Liver (tissue), 9 donors: ENCODE results near the gene BDKRB2. TPM values are rescaled to one million over a fixed set of nuclear protein-coding genes. Genes with fewer than 3 reads are reported as not detected.

Source experiments
- DNase-seq: peaks from one replicate; pipeline ENCODE4 v3.0.0-alpha.2; 2017; ENCODE audit warnings: low spot score
- H3K27ac ChIP-seq, 2 donors: one replicate each; pipeline ENCODE4 v1.7.0; 2013; ENCODE audit warnings: inconsistent platforms in 2 of 2, low read length in 2 of 2, control low read depth in 1 of 2, low read depth in 1 of 2, mild to moderate bottlenecking in 1 of 2
- H3K27me3 ChIP-seq, 4 donors: one replicate each; pipeline versions ENCODE4 v1.6.1 to v1.7.0; 2013; ENCODE audit warnings: low read length in 3 of 4, inconsistent platforms in 1 of 4, mild to moderate bottlenecking in 1 of 4, moderate library complexity in 1 of 4; ENCODE audit not compliant: control insufficient read depth in 4 of 4, insufficient read depth in 4 of 4
- H3K36me3 ChIP-seq, 4 donors: one replicate each; pipeline versions ENCODE4 v1.6.1 to v1.7.0; 2013; ENCODE audit warnings: low read length in 3 of 4, mild to moderate bottlenecking in 3 of 4, low read depth in 1 of 4, moderate library complexity in 1 of 4; ENCODE audit not compliant: control insufficient read depth in 4 of 4, insufficient read depth in 3 of 4
- H3K4me1 ChIP-seq, 4 donors: one replicate each; pipeline versions ENCODE4 v1.6.1 to v1.7.0; 2013; ENCODE audit warnings: low read length in 3 of 4, mild to moderate bottlenecking in 3 of 4, moderate library complexity in 1 of 4; ENCODE audit not compliant: control insufficient read depth in 4 of 4, insufficient read depth in 4 of 4
- H3K4me3 ChIP-seq, 3 donors: one replicate each; pipeline versions ENCODE4 v1.6.1 to v1.7.0; 2013; ENCODE audit warnings: low read length in 3 of 3, control low read depth in 1 of 3, low read depth in 1 of 3, mild to moderate bottlenecking in 1 of 3
- H3K9ac ChIP-seq, 2 donors: one replicate each; pipeline ENCODE4 v1.7.0; 2013; ENCODE audit warnings: low read length in 2 of 2, mild to moderate bottlenecking in 2 of 2, moderate library complexity in 2 of 2, control low read depth in 1 of 2, low read depth in 1 of 2
- H3K9me3 ChIP-seq, 4 donors: one replicate each; pipeline versions ENCODE4 v1.6.1 to v1.7.0; 2013; ENCODE audit warnings: low read length in 3 of 4; ENCODE audit not compliant: control insufficient read depth in 4 of 4
- EGR1 ChIP-seq, 2 donors: IDR thresholded peaks; 2 replicates each; pipeline ENCODE4 v1.6.1; 2016 to 2018; ENCODE audit warnings: antibody characterized with exemption in 2 of 2, low read depth in 2 of 2
- FOXA1 ChIP-seq: IDR thresholded peaks from 2 replicates; pipeline ENCODE4 v1.6.1; 2016; ENCODE audit warnings: antibody characterized with exemption
- FOXA2 ChIP-seq: IDR thresholded peaks from 2 replicates; pipeline ENCODE4 v1.6.1; 2016; ENCODE audit warnings: antibody characterized with exemption
- GABPA ChIP-seq, 2 donors: IDR thresholded peaks in 1 of 2; conservative IDR thresholded peaks in 1 of 2; 2 replicates each; pipeline ENCODE4 v1.6.1; 2016; ENCODE audit warnings: antibody characterized with exemption in 2 of 2, mild to moderate bottlenecking in 1 of 2, moderate library complexity in 1 of 2
- HNF4A ChIP-seq, 2 donors: conservative IDR thresholded peaks; 2 replicates each; pipeline ENCODE4 v1.6.1; 2016; ENCODE audit warnings: antibody characterized with exemption in 2 of 2, mild to moderate bottlenecking in 2 of 2
- HNF4G ChIP-seq: IDR thresholded peaks from 2 replicates; pipeline ENCODE4 v1.6.1; 2016; ENCODE audit warnings: antibody characterized with exemption
- JUND ChIP-seq, 2 donors: IDR thresholded peaks; 2 replicates each; pipeline ENCODE4 v1.6.1; 2016; ENCODE audit warnings: antibody characterized with exemption in 2 of 2
- NR2F2 ChIP-seq: IDR thresholded peaks from 2 replicates; pipeline ENCODE4 v1.6.1; 2016; ENCODE audit warnings: antibody characterized with exemption
- RAD21 ChIP-seq, 2 donors: IDR thresholded peaks; 2 replicates each; pipeline ENCODE4 v1.6.1; 2016; ENCODE audit warnings: antibody characterized with exemption in 2 of 2, mild to moderate bottlenecking in 2 of 2
- RXRA ChIP-seq, 2 donors: IDR thresholded peaks; 2 replicates each; pipeline ENCODE4 v1.6.1; 2017 to 2018; ENCODE audit warnings: antibody characterized with exemption in 2 of 2, mild to moderate bottlenecking in 1 of 2
- SP1 ChIP-seq: IDR thresholded peaks from 2 replicates; pipeline ENCODE4 v1.6.1; 2018; ENCODE audit warnings: antibody characterized with exemption, mild to moderate bottlenecking
- TAF1 ChIP-seq: conservative IDR thresholded peaks from 2 replicates; pipeline ENCODE4 v1.6.1; 2016; ENCODE audit warnings: antibody characterized with exemption, mild to moderate bottlenecking
- YY1 ChIP-seq: IDR thresholded peaks from 2 replicates; pipeline ENCODE4 v1.6.1; 2016; ENCODE audit warnings: antibody characterized with exemption, mild to moderate bottlenecking
- WGBS: extraction: QIAGEN DNeasy Blood & Tissue Kit; methylation state at CpG from one replicate; pipeline ENCODE4 v1.1.7; 2013; 5-methylcytosine and 5-hydroxymethylcytosine counted together
- polyA plus RNA-seq, 2 donors: library from polyadenylated mRNA; stranded (reverse) in 1 of 2; unstranded in 1 of 2; fragments of 200-250 nt in 1 of 2; fragments of >200 nt in 1 of 2; fragmentation: Nextera tagmentation in 1 of 2; extraction: Ambion mirVana in 1 of 2; gene quantifications; one replicate each; pipeline versions ENCODE4 v1.2.1 to v1.2.3, GENCODE V29; 2013 to 2015
- total RNA-seq, 2 donors: library from RNA; depleted of rRNA; stranded (reverse); fragments of >200 nt; gene quantifications; one replicate each; pipeline ENCODE4 v1.2.3, GENCODE V29; 2014
- TF ChIP-seq, protein P1 (sequence below): IDR thresholded peaks from 2 replicates; pipeline ENCODE4 v1.6.1; 2016; ENCODE audit warnings: antibody characterized with exemption, mild to moderate bottlenecking
- TF ChIP-seq, protein P2 (sequence below): IDR thresholded peaks from 2 replicates; pipeline ENCODE4 v1.6.1; 2016; ENCODE audit warnings: antibody characterized with exemption
- TF ChIP-seq, protein P3 (sequence below): IDR thresholded peaks from 2 replicates; pipeline ENCODE4 v1.6.1; 2016; ENCODE audit warnings: antibody characterized with exemption
- TF ChIP-seq, protein P4 (sequence below): fragments of 150-350 bp; IDR thresholded peaks from 2 replicates; pipeline ENCODE4 v1.5.1; 2017; ENCODE audit warnings: improper control_type of control experiment, low read depth, low read length; ENCODE audit not compliant: missing input control
- TF ChIP-seq, protein P5 (sequence below): IDR thresholded peaks from 2 replicates; pipeline ENCODE4 v1.6.1; 2016; ENCODE audit warnings: antibody characterized with exemption
- donor health status: healthy.
- donor health status: healthy.
- donor health status: healthy.
- donor health status: healthy.
- donor health status: healthy.

The BDKRB2 gene
- total and polyA plus RNA-seq, 4 donors = 0.10 to 0.25 (median 0.17) TPM

DNA sequence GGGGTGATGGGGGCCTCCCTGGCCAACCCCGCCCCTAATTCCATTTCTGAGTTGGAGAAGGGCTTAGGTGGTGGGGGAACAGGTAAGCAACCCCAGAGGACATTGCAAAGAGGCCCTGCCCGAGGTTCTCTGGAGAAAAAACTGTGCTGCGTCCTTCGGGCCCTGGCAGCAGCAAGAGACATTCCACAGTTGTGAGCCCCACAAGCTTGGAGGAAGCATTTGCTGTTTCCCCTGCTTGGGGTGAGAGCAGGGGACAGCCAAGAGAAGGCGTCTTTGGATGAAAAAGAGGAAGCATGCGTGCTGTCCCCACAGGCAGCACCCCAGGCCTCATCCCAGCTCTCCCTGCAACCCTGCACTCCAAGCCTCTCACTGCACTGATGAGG is 1.3 kb downstream of the BDKRB2 start:
- Histone ChIP-seq H3K4me3 (no peak overlapping the region), H3K36me3 (no peaks in the 10 kb centered on the region), H3K9me3 (no peaks in the 10 kb centered on the region), H3K27ac (no peak overlapping the region), H3K27me3 (peaks cover 0 to 3% (median 0%) of the 10 kb centered on the region in 4 donors), H3K4me1 (peaks cover 4 to 12% (median 7%) of the 10 kb centered on the region in 4 donors), H3K9ac (no peak overlapping the region)
- TF ChIP-seq, protein P1, sequence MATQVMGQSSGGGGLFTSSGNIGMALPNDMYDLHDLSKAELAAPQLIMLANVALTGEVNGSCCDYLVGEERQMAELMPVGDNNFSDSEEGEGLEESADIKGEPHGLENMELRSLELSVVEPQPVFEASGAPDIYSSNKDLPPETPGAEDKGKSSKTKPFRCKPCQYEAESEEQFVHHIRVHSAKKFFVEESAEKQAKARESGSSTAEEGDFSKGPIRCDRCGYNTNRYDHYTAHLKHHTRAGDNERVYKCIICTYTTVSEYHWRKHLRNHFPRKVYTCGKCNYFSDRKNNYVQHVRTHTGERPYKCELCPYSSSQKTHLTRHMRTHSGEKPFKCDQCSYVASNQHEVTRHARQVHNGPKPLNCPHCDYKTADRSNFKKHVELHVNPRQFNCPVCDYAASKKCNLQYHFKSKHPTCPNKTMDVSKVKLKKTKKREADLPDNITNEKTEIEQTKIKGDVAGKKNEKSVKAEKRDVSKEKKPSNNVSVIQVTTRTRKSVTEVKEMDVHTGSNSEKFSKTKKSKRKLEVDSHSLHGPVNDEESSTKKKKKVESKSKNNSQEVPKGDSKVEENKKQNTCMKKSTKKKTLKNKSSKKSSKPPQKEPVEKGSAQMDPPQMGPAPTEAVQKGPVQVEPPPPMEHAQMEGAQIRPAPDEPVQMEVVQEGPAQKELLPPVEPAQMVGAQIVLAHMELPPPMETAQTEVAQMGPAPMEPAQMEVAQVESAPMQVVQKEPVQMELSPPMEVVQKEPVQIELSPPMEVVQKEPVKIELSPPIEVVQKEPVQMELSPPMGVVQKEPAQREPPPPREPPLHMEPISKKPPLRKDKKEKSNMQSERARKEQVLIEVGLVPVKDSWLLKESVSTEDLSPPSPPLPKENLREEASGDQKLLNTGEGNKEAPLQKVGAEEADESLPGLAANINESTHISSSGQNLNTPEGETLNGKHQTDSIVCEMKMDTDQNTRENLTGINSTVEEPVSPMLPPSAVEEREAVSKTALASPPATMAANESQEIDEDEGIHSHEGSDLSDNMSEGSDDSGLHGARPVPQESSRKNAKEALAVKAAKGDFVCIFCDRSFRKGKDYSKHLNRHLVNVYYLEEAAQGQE = no peak
- TF ChIP-seq HNF4G (no peak), JUND (IDR thresholded peaks at IDR 0.05) (no peak), NR2F2 (no peak), FOXA2 (no peak), RAD21 (IDR thresholded peaks at IDR 0.05) (no peak), RXRA (IDR thresholded peaks at IDR 0.05) (no peak), HNF4A (conservative IDR thresholded peaks at IDR 0.05) (no peak), SP1 (no peak), TAF1 (no peak), GABPA (IDR thresholded peaks at IDR 0.05 in 1 of 2, conservative IDR thresholded peaks at IDR 0.05 in 1 of 2) (no peak), EGR1 (IDR thresholded peaks at IDR 0.05; ENCODE audit: low read depth in 2 of 2) (no peak), YY1 (no peak), FOXA1 (no peak)
- TF ChIP-seq, protein P2, sequence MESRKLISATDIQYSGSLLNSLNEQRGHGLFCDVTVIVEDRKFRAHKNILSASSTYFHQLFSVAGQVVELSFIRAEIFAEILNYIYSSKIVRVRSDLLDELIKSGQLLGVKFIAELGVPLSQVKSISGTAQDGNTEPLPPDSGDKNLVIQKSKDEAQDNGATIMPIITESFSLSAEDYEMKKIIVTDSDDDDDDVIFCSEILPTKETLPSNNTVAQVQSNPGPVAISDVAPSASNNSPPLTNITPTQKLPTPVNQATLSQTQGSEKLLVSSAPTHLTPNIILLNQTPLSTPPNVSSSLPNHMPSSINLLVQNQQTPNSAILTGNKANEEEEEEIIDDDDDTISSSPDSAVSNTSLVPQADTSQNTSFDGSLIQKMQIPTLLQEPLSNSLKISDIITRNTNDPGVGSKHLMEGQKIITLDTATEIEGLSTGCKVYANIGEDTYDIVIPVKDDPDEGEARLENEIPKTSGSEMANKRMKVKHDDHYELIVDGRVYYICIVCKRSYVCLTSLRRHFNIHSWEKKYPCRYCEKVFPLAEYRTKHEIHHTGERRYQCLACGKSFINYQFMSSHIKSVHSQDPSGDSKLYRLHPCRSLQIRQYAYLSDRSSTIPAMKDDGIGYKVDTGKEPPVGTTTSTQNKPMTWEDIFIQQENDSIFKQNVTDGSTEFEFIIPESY = no peak
- TF ChIP-seq, protein P3, sequence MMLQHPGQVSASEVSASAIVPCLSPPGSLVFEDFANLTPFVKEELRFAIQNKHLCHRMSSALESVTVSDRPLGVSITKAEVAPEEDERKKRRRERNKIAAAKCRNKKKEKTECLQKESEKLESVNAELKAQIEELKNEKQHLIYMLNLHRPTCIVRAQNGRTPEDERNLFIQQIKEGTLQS = no peak
- TF ChIP-seq, protein P4, sequence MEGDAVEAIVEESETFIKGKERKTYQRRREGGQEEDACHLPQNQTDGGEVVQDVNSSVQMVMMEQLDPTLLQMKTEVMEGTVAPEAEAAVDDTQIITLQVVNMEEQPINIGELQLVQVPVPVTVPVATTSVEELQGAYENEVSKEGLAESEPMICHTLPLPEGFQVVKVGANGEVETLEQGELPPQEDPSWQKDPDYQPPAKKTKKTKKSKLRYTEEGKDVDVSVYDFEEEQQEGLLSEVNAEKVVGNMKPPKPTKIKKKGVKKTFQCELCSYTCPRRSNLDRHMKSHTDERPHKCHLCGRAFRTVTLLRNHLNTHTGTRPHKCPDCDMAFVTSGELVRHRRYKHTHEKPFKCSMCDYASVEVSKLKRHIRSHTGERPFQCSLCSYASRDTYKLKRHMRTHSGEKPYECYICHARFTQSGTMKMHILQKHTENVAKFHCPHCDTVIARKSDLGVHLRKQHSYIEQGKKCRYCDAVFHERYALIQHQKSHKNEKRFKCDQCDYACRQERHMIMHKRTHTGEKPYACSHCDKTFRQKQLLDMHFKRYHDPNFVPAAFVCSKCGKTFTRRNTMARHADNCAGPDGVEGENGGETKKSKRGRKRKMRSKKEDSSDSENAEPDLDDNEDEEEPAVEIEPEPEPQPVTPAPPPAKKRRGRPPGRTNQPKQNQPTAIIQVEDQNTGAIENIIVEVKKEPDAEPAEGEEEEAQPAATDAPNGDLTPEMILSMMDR = no peak
- TF ChIP-seq, protein P5, sequence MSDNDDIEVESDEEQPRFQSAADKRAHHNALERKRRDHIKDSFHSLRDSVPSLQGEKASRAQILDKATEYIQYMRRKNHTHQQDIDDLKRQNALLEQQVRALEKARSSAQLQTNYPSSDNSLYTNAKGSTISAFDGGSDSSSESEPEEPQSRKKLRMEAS = no peak
- WGBS = 60% methylated on average over 6 of the region's 6 CpGs
- no peak for DNase-seq
